HT1080 (cell line): ENCODE data around the gene APBB2. TPM values are rescaled to one million over a fixed set of nuclear protein-coding genes. Genes with fewer than 3 reads are reported as not detected.

ENCODE experiments used
- DNase-seq: peaks from one replicate; pipeline ENCODE4 v3.0.0-alpha.2; 2015; ENCODE audit warnings: low read depth
- total RNA-seq: library from RNA; depleted of rRNA; stranded (reverse); fragments of >200 nt; shearing (Covaris generic); gene quantifications from 2 replicates; pipeline ENCODE4 v1.2.3, GENCODE V29; 2014

The APBB2 gene
- total RNA-seq, 1 experiment from 2014 or later, result 50.4 TPM

DNA sequence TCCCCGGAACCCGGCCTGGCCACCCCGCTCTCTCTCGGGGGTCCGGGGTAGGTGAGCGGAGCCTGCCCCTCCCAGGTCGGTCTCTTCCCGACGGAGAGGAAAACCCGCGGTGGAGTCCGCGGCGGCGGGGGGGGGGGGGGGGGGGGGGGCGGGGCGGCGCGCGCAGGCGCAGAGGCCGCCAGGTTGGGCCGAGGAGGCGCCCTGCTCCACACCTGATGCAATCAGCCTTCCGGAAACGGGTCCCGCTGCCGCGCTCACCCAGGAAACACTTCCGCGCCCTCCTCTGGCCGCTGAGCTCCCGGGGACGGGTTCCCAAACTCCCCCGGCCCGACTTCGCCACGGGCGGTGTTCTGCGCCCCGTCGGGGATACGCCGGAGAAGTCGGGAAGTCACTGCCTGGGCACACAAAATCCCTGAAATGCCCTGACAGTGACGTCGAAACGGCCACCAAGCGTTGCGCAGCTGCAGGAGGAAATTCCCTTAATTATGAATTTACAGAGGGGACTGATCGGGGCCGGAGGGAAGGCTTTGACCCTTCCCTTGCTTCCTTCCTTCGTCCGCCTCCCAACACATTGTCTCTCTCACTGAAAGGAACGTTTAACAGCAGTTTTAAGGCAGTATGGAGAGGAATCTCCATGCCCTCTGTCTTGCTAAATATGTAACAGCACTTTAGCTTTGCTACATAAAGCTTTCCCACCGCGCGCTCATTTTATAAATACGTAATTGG, 2.1 kb upstream of the APBB2 start:
- peak; percentile 81 for DNase-seq

DNA sequence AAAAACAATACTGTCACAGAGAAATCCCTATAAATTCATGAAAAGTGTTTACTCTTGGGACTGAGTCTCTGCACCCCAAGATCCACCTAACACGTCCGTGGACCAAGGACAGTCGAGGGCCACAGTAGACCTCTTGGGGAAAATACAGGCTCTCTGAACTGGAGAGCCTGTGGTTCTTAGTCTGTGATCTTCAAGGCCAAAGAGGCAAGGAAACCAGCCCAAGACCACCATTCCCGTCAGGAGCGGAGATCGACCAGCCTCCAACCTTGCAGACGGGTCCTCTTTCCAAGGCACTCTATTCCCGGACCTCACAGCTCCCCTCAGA, 1.6 kb upstream of the APBB2 start:
- DNase-seq, result no peak

DNA sequence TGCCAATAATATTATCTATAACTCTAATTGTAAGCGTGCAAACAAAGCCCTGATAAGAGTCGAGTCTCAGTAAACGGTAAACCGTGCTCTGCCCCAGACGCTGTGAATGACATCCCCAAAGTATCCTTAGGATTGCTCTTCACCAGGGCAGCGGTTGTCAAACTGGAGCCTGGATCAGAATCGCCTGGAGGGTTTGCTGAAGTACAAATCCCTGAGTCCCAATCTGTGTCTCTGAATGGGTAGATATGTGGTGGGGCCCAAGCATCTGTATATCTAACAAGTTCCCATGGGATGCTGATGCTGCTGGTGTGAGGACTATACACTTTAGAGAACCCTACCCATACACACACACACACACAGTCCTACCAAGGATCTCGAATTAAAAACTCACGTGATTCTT, 813 bp upstream of the APBB2 start:
- DNase-seq, result no peak

DNA sequence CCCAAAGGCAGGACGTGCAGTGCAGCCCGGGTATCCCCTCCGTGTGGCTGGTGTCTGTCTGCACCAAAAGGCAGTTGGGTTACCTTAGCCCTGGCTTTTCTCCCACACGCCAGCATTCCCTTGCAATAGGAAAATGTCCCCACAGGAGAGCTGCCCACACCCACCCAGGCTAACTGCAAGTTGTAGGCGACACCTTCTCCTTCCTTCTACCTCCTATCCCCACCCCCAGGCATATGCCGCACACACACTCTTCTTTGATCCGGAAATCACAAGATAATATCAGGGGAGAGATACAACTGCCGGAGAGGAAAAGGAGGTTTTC, 444 bp upstream of the APBB2 start:
- DNase-seq, result no peak

DNA sequence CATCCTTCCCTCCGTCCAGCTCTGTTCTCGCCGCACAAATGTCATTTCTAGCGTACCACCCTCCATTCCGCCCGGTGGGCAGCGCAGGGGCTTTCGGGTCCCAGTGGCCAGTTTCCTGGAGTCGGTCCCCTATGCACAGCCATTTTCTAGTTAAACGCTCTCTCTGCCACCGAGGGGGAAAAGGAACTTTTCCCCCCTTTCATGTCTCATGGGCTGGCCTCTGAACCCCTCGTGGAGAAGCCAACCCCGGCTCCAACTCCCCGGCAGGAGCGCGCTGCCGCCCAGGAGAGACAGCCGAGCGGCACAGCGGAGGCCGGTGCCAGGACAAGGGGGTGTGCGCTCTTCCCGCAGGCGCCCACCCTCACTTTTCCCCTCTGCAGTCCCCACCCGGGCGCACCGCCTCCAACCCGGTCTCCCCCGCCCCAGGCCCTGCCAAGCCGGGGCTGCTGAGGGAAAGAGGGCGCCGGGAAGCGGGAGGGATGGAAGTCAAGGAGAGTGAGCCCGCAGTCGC, 662 bp downstream of the APBB2 start:
- no peak for DNase-seq

DNA sequence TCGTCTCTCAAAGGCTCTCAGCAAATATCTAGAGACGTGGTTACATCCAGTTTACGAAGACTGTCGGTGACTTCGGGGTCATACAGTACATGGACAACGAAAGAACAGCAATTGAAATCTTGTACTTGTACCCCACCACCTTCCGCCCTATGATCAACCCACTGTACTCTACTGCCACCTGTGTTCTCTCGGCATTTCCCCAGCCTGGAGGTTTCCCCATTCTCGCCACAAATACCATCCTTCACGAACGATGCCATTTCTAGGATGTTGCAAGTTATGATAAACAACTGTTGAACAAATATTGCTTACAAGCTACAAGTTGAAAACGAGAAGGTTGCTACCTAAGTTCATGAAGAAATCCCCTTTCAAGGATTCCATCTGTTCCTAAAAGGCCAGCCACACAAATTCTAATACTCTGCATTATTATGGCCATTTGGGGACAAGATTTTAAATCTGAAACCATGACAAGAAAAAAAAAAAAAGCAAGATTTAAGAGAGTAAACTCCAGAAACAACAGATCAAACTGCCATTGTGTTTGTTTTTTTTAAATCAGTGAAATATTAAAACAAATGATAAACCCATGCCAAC, 1.6 kb downstream of the APBB2 start:
- DNase-seq, result peak; percentile 82

DNA sequence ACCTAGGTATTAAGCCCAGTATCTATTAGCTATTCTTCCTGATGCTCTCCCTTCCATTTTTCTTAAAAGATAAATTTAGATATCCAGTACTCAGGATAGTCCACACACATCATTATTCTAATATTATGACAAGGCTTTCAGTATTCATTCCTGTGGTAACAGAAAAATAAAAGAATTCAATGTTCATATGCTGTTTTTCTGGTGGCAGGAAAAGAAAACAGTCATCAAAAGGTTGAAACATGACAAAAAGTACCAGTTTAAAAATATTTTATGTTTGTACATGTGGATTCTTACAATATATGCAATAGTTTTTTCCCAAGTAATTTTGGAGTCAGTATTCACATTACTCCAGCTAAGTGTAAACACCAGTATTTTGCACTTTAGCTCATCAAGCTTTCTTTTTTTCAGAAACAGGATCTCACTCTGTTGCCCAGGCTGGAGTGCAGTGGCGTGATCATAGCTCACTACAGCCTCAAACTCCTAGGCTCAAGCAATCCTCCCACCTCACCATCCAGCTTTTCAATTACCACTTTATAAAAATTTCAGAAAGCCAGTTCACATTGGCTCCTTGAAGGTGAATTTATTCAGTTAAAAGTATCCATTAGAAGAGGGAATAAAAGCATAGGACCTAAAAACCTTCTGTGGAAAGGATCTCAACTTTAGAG, 2.3 kb downstream of the APBB2 start:
- no peak for DNase-seq

DNA sequence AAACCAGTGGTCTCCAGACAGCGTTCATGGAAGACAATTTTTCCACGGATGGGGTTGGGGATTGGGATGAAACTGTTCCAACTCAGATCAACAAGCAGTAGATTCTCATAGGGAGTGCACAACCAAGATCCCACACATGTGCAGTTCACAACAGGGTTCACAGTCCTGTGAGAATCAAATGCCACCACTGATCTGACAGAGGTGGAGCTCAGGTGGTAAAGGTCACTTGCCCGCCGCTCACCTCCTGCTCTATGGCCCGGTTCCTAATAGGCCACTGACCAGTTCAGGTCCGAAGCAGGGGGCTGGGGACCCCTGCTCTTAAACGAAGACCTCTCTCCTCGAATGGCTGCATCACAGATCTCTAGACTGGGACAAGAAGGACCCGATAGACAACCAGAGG, 4.4 kb downstream of the APBB2 start:
- DNase-seq, result no peak

DNA sequence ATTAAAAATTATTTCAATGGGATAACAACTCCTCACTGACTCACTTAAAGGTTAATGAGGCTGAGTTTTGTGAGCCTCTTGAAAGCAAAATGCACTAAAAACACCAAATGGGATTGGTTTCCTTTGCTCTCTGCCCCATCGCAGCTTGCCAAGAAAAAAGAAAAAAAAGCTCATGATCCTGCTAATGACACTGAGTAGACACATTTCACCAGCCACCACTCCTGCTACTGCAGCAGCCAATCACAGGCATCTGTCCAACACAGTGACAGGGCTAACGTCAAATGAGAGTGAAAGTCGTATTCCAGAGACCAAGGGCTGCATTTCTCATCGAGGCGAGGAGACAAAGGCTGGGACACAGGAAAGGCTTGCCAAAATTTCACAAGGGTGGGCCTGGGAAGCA, 5.2 kb downstream of the APBB2 start:
- DNase-seq, result no peak

DNA sequence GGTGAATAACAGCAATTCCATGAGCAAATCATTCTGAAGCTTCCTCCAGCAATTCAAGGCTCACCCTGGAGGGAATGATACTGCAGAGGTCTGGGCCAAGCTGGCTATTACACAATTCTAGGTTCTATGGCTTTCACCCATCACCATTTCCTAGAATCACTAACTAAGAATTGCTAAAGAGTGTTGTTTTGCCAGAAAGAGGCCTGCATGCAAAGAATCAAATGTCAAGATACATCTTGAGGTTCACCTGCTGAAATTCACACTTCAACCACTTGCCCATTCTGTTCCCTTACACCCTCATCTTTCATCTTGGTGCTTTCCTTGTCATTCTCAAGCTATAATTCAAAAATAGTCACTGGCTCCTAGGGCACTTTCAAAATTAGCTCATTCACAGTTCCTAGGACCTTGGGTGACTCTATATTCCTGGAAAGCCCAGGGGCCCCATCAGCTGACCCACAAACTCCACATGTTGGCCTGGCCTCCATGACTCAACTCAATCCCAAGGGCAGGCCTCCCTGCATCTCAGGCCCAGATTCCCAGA, 7.0 kb downstream of the APBB2 start:
- DNase-seq, result no peak

DNA sequence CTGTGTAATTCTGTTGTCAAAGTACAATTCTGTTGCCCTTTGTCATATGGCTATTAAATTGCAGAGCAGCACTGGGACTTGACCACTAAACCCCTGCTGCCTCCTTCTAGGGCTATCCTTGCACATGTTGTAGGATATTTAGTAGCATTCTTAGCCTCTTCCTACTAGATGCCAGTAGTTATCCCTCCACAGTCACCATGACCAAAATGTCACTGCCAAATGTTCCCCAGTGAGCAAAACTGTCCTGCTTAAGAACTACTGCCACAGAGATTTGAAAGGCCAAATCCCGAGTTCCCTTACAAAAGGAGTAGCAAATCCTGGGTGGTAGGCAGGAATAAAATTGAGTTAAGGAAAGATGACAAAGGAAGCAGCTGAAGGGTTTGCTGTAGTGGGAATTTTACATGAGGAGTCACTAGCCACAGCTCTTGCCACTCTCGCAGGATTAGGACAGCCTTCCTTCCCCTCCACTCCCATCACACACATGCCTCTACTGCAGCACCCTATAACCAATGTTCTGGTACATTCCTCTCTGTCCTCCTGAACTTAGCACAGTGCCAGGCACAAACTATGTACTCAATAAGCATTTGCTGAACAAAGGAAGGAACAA, 8.4 kb downstream of the APBB2 start:
- DNase-seq, result no peak

DNA sequence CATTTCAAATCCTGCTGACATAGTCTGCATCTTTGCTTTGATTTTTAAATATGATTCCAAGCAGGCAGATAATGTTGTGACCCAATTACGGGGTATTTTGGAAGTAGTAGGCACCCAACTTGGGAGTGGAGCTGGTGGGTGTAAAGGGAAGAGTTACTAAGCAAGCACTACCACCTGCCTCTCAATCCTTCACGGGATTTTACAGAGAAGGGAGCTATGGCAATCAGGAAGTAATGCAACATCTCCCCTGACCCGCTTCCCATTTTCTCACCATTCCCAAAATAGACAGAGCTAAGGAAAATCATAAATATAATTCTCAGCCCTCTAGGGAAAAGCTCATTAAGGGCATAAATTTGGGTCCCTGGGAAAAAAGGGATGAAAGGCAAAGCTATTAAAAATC, 9.2 kb downstream of the APBB2 start:
- no peak for DNase-seq

DNA sequence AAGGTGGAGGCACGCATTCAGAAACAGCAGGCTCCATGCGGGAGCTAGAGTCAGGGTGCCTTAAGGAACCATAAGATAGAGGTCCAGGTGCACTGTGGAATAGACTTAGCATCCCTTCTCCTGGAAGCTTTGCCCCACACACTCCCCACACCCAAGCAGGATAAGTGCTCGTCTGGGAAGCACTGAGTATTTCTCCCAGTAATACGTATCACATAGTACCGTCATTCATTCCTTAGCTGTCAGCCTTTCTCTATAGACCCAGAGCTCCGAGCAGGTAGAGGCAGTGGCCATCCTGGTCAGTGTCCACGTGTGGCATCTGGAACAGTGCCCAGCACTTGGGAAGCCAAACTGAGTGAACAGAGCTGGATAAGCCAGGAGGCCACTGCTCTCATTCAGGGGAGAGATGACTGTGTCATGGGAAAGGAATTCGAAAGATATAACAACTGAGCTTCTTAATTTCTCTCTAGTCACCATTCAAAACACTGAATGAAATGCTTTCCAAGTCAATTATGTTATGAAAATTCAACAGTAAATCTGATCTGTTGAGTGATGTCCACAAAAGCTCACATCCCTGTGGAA, 9.9 kb downstream of the APBB2 start:
- peak; percentile 87 for DNase-seq

DNA sequence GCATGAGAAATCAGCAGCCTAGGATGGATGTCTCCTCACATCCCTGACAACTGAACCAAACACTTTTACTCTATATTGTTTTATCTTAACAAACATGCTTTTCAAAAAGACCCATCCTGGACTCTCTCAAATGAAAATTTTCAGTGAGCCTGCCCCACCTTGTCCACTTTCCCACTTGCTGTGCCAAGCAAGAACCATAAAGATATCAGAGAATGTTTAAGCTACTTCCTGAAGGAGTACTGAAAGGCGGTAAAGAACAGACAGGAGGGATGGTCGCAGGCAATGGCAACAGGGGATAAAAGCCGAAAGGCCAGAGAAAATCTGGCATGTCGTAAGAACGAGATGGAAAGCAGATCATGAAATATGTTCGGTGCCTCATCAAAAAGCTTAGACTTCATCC, 10.5 kb downstream of the APBB2 start:
- no peak for DNase-seq

DNA sequence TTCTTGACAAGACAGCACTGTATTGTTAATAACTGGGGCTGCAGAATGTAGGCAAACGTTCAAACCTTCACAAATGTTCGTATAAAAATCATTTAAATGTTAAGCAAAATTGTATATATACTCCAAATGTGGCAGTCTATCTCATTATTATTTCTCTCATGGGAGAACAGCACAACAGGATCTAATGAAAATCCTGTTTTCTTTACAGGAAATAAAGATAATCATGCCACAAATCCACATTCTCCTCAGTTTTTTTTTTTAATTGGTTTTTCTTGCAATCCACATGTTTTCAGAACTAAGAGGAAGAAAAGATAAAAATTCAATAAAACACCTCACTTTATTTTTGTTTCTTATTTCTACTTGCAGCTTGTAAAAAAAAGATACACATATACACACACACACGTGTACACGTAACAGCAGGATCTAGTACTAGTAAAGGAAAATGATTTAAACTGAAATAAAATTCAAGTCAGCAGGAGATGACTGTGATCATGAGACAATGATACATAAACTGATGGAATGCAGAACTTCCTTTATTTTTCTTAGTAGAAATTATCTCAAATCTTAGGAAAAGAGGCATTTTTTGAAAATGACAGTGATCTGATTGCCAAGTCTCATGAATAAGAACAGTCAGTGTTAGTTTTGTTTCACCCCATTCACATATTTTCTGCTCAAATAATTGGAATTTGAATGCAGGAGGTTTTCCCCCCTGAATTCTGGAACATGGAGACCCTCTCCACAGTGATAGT, 11.3 kb downstream of the APBB2 start:
- DNase-seq, result no peak

DNA sequence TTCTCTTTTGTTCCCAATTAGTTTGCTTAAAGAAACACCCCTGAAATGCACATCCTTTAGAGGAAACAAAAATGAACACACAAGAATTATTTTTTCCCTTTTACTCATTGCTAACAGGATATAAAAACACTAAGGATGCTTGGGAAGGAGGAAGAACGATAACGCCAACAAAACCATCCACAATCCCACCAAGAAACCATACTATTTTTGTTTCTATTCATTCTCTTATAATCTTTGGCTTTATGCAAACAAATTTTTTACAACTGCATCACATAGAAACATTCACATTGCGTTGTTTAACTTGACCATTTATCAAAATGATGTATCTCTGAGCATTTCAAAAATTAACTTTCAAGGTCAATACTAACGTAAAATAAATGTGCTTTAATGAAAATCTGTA, 12.0 kb downstream of the APBB2 start:
- no peak for DNase-seq

DNA sequence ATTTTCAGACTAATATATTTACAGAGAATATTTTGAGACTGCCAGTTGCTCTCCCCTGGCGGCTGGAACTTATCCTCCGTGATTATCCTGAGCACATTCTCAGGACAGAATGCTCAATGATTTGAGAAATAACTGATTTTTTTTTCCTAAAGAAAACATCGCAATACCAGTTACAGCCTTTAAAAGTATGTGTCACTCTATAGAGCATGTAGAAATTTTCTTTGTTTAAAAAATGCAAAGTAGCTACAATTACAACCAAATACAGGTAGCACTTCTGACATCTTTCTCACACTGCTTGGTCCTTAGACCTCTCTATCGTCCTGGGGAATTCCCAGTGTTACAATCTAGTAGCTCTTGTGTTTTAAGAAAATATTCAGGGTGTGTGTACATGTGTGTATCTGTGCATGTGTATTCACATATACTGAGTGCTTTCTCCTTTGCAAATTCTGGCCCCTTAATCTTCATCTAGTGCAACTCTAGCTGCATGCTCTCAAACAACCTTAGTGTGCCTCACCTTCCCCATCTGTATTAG, 13.8 kb downstream of the APBB2 start:
- no peak for DNase-seq

DNA sequence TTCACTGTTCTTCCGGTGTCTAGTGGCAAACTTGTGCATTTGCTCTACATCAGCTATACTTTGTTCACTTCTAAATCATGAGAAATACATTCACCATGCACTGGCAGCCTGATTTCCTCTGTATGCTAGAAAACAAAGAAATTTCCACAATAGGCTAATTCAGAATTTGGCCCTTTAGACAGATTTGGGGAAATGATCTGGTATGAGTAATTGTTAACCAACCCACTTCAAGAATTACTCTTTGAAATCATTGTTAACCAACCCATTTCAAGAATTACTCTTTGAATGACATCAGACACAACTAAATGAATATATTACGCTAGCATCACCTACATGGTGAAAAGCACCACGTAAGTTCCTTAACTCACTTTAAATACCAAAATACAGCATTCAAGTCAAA, 14.6 kb downstream of the APBB2 start:
- DNase-seq, result peak; percentile 55

DNA sequence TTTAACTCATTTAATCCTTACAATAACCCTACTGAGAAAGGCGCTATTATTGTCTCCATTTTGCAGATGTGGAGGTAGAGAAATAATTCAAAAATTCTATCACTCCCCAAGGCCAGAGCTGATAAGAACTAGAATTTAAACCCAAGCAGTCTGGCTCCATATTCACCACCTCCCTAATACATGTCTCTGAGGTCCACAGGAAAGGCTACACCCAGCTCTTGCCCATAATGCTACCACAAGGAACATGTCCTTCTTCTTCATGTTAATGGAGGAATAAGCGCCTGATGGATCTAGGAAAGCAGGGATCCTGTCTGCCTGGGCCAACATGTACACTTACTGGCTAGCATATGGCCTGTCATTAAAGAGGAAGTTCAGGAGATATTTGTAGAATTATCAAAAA, 16.3 kb downstream of the APBB2 start:
- DNase-seq, result no peak

DNA sequence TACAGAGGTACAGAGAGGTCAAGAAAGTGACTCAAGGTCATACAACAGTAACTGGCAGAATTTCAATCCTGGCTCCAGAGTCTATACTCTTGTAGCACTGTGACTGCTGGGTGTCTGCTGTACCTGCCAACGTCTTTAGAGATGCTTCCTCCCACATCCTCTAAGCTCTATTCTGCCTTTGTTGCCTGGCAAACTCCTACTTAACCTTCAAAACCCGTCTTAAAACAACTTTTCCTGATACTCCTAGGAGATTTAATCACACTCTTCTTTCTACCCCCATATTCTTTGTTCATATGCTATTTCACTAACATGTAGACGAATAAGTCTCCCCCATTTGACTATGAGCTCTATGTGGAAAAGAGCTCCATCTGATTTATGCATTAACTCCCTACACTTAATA, 16.8 kb downstream of the APBB2 start:
- no peak for DNase-seq
